ENCODE data around the gene ITGA1. TPM values are rescaled to one million over a fixed set of nuclear protein-coding genes. Genes with fewer than 3 reads are reported as not detected.

ITGA1 gene
- total RNA-seq, 2 experiments from 2014 or later, result not detected

DNA sequence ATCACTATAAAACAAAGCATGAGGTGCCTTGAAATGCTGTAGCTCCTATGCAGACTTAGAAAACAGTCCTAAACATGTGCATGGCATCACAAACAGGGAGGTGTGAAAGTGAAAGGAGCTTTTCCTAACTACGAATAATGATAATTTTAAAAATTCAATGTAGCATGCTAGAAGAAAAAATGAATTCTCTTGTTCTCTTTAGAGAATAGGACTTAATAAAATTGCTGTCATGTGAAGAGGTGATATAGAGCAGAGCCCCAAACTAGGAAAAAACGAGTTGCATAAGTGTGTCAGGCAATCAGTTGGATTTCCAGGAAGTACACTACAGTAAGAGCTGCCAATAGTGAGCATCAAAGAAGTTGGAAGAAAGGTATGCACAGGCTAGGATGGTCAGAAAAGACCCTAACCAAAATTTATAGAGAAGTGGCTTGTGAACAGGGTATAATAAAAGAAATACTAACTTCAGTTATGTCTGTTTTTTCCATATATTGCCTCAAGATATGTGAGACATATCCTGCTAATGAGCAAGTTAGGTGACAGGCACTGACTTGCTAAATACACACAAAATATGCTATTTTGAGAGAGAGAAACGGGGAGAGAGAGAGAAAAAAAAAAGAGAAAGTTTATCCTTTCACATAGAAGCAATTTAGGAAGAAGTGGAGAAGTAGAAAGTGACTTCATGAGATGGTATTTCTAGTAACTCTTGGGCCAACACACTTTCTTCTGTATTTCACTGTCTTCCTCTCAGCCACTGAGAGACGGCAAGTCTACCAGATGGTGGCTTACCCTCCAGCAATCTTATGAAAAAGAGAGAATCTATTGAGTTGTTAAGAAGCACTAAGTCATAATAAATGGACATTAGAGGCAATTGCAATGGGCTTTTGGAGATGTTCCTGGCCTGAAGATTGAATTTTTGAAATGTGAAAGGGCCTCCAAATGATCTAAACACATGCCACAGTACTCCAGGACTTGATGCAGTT is 219.5 kb downstream of the ITGA1 start:
- POLR2A ChIA-PET, result no interaction called here
- no peak for DNase-seq (ENCODE audit: low spot score)
- no peak overlapping the region for H3K27ac ChIP-seq (ENCODE audit: low read depth, low read length, poor library complexity, severe bottlenecking)
- H3K79me2 ChIP-seq (ENCODE audit: insufficient read depth, low read depth, low read length), result no peaks in the 10 kb centered on the region
- TF ChIP-seq, protein P1, sequence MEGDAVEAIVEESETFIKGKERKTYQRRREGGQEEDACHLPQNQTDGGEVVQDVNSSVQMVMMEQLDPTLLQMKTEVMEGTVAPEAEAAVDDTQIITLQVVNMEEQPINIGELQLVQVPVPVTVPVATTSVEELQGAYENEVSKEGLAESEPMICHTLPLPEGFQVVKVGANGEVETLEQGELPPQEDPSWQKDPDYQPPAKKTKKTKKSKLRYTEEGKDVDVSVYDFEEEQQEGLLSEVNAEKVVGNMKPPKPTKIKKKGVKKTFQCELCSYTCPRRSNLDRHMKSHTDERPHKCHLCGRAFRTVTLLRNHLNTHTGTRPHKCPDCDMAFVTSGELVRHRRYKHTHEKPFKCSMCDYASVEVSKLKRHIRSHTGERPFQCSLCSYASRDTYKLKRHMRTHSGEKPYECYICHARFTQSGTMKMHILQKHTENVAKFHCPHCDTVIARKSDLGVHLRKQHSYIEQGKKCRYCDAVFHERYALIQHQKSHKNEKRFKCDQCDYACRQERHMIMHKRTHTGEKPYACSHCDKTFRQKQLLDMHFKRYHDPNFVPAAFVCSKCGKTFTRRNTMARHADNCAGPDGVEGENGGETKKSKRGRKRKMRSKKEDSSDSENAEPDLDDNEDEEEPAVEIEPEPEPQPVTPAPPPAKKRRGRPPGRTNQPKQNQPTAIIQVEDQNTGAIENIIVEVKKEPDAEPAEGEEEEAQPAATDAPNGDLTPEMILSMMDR (conservative IDR thresholded peaks at IDR 0.05; ENCODE audit: low read length), result no peak
- no peak for TF ChIP-seq EZH2phosphoT487 (IDR thresholded peaks at IDR 0.05; ENCODE audit: borderline replicate concordance, low read depth, low read length)
- no peak overlapping the region for H3K4me2 ChIP-seq (ENCODE audit: low read length)
- no peaks in the 10 kb centered on the region for H3K9me2 ChIP-seq (ENCODE audit: insufficient read depth, low read length)
- BruUV-seq (replicated peaks), result no TSS peak
- no peaks in the 10 kb centered on the region for H3K36me3 ChIP-seq (ENCODE audit: insufficient read depth, low read length)
- CTCF ChIA-PET (ENCODE audit: unreplicated experiment), result no interaction called here
- no peak overlapping the region for H3K4me3 ChIP-seq (ENCODE audit: low read depth, low read length, poor library complexity, severe bottlenecking)
- no peaks in the 10 kb centered on the region for H3K4me1 ChIP-seq (ENCODE audit: insufficient read depth, low read length, poor library complexity, severe bottlenecking)
- no peaks in the 10 kb centered on the region for H4K20me1 ChIP-seq (ENCODE audit: insufficient read depth, low read length)
- intact Hi-C loops (cut with micrococcal nuclease; ENCODE audit: unreplicated experiment), result no loop called here
- H2AFZ ChIP-seq (ENCODE audit: low read length), result no peak overlapping the region
- no peaks in the 10 kb centered on the region for H3K9me3 ChIP-seq (ENCODE audit: low read length)

DNA sequence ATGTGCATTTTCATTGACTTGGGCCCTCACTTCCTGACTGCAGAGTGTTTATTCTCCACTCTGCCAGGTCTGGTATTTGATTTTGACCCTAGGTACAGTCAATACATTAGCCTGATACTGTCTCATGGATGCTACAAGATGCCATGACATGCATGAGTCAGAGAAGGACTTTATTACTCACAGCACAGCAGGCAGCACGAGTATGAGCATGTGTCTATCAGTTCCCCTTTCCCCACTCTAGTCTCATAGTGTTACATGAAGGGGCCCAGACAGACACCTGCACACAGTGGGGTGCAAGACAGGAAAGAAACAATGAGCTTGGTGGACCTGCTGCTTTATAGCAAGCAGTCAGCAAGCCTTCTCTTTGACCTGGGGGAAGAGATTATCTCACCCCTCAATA is 221.0 kb downstream of the ITGA1 start:
- no peak overlapping the region for H3K4me2 ChIP-seq (ENCODE audit: low read length)
- CTCF ChIA-PET (ENCODE audit: unreplicated experiment), result no interaction called here
- no peak overlapping the region for H2AFZ ChIP-seq (ENCODE audit: low read length)
- DNase-seq (ENCODE audit: low spot score), result no peak
- H3K4me1 ChIP-seq (ENCODE audit: insufficient read depth, low read length, poor library complexity, severe bottlenecking), result no peaks in the 10 kb centered on the region
- no peaks in the 10 kb centered on the region for H3K79me2 ChIP-seq (ENCODE audit: insufficient read depth, low read depth, low read length)
- intact Hi-C loops (cut with micrococcal nuclease; ENCODE audit: unreplicated experiment), result no loop called here
- TF ChIP-seq EZH2phosphoT487 (IDR thresholded peaks at IDR 0.05; ENCODE audit: borderline replicate concordance, low read depth, low read length), result no peak
- TF ChIP-seq, protein P1 (conservative IDR thresholded peaks at IDR 0.05; ENCODE audit: low read length), result no peak
- H4K20me1 ChIP-seq (ENCODE audit: insufficient read depth, low read length), result no peaks in the 10 kb centered on the region
- H3K4me3 ChIP-seq (ENCODE audit: low read depth, low read length, poor library complexity, severe bottlenecking), result no peak overlapping the region
- no peaks in the 10 kb centered on the region for H3K36me3 ChIP-seq (ENCODE audit: insufficient read depth, low read length)
- BruUV-seq (replicated peaks), result no TSS peak
- no peaks in the 10 kb centered on the region for H3K9me2 ChIP-seq (ENCODE audit: insufficient read depth, low read length)
- H3K27ac ChIP-seq (ENCODE audit: low read depth, low read length, poor library complexity, severe bottlenecking), result no peak overlapping the region
- POLR2A ChIA-PET, result no interaction called here
- no peaks in the 10 kb centered on the region for H3K9me3 ChIP-seq (ENCODE audit: low read length)

Small RNA genes within 50 kb of the gene (small RNA-seq; reads per million reads assigned to genes)
- gene B3GNTL1P1, result not detected

Other genes with a start within 250 kb of the ITGA1 start
- gene PELO, start within 50 bp of the ITGA1 start, total RNA-seq (2014; rRNA removed; shearing (Covaris generic)), result 11.1 and 13.0 TPM in 2 replicates
- 8.8 and 10.2 TPM in 2 replicates for gene PELO, start within 50 bp of the ITGA1 start, total RNA-seq (2022)
- gene ITGA2, start 201.4 kb downstream of the ITGA1 start, total RNA-seq (2014; rRNA removed; shearing (Covaris generic)), result not detected in 2 replicates
- gene ITGA2, start 201.4 kb downstream of the ITGA1 start, total RNA-seq (2022), result 0.09 TPM in 1 of 2 replicates, not detected in the other

Measured in OCI-LY7 (cell line).